ENCODE measurements around the gene PROS1. TPM values are rescaled to one million over a fixed set of nuclear protein-coding genes. Genes with fewer than 3 reads are reported as not detected.
"Not testable (repeated sequence)": the region's sequence is repeated elsewhere in the genome, so short reads cannot be mapped to it uniquely, and the experiment has no call there.

PROS1 gene
- total RNA-seq, 2 experiments from 2014 or later: not detected

DNA sequence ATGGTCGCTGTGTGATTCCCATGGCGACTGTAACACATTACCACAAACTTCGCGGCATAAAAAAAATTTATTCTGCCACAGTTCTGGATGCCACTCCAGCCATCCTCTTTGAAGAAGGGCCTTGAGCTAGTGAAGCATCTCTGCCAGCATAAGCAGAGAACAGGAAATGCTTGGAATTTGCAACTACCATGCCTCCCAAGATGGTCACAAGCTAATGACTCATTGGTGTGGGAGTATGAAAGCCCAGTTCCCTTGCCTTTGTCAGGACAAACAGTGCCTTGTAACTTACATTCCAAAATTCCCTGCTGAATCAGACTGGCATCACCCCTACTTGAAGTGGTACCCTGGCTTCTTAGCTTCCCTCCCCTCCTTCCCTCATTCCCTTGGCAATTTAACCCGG lies 129.7 kb downstream of the PROS1 start:
- Histone ChIP-seq H3K4me3 (ENCODE audit: low read length) (no peak overlapping the region), H3K9me3 (ENCODE audit: control insufficient read depth in 1 of 2, insufficient read depth in 1 of 2, low read length in 2 of 2) (no peaks in the 10 kb centered on the region), H3K4me1 (ENCODE audit: insufficient read depth, low read length) (peaks cover 4% of the 10 kb centered on the region), H3K36me3 (ENCODE audit: insufficient read depth, low read length) (no peaks in the 10 kb centered on the region), H3K27me3 (ENCODE audit: control insufficient read depth in 1 of 2, insufficient read depth in 2 of 2, low read length in 2 of 2) (no peaks in the 10 kb centered on the region), H3K27ac (ENCODE audit: low read depth in 1 of 2, low read length in 2 of 2) (no peak overlapping the region)
- POLR2A ChIA-PET: no interaction called here
- CTCF ChIA-PET: no interaction called here
- TF ChIP-seq, protein P1, sequence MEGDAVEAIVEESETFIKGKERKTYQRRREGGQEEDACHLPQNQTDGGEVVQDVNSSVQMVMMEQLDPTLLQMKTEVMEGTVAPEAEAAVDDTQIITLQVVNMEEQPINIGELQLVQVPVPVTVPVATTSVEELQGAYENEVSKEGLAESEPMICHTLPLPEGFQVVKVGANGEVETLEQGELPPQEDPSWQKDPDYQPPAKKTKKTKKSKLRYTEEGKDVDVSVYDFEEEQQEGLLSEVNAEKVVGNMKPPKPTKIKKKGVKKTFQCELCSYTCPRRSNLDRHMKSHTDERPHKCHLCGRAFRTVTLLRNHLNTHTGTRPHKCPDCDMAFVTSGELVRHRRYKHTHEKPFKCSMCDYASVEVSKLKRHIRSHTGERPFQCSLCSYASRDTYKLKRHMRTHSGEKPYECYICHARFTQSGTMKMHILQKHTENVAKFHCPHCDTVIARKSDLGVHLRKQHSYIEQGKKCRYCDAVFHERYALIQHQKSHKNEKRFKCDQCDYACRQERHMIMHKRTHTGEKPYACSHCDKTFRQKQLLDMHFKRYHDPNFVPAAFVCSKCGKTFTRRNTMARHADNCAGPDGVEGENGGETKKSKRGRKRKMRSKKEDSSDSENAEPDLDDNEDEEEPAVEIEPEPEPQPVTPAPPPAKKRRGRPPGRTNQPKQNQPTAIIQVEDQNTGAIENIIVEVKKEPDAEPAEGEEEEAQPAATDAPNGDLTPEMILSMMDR (IDR thresholded peaks at IDR 0.05): no peak
- intact Hi-C loops (cut with DNase I, micrococcal nuclease): no loop called here
- H3K27me3 Mint-ChIP-seq: no peaks in the 10 kb centered on the region
- no peak overlapping the region for H3K4me3 Mint-ChIP-seq
- no peaks in the 10 kb centered on the region for H3K36me3 Mint-ChIP-seq (ENCODE audit: low read depth)
- ATAC-seq (ENCODE audit: poor library complexity) (no peak), DNase-seq (no peak)
- no peaks in the 10 kb centered on the region for H3K9me3 Mint-ChIP-seq
- H3K4me1 Mint-ChIP-seq (ENCODE audit: low read depth): no peaks in the 10 kb centered on the region
- no peak overlapping the region for H3K27ac Mint-ChIP-seq

DNA sequence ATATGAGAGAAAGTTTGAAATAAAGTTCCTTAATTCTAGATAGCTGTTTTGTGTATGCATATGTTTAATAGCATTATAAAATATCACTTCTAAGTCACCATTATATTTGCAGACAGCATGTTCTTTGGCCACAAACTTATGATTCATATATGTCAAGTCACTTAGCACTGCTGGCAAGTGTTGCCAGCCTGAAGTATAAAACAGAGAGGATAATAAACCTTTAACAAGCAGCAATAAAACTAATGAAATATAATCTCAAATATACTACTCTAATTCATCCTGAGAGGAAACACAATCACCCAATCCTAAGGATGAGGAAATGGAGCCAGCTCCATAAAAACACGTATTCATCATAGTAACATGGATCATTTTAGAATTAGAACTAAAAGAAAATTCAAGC lies 134.5 kb downstream of the PROS1 start:
- H3K9me3 Mint-ChIP-seq; H3K27ac ChIP-seq (ENCODE audit: low read depth in 1 of 2, low read length in 2 of 2); H3K36me3 Mint-ChIP-seq (ENCODE audit: low read depth); H3K36me3 ChIP-seq (ENCODE audit: insufficient read depth, low read length); H3K9me3 ChIP-seq (ENCODE audit: control insufficient read depth in 1 of 2, insufficient read depth in 1 of 2, low read length in 2 of 2); intact Hi-C loops (cut with DNase I, micrococcal nuclease); H3K27me3 Mint-ChIP-seq; H3K4me1 Mint-ChIP-seq (ENCODE audit: low read depth); POLR2A ChIA-PET; H3K27ac Mint-ChIP-seq; H3K4me3 ChIP-seq (ENCODE audit: low read length); CTCF ChIA-PET; H3K27me3 ChIP-seq (ENCODE audit: control insufficient read depth in 1 of 2, insufficient read depth in 2 of 2, low read length in 2 of 2); H3K4me3 Mint-ChIP-seq; ATAC-seq (ENCODE audit: poor library complexity); DNase-seq; H3K4me1 ChIP-seq (ENCODE audit: insufficient read depth, low read length): not testable (repeated sequence)

Other genes with a start within 250 kb of the PROS1 start
- gene ARL13B, start 6.3 kb upstream of the PROS1 start, total RNA-seq: 1 to 10 TPM; 3.4 to 4.4 TPM
- gene STX19, start 54.7 kb upstream of the PROS1 start, total RNA-seq: not detected
- gene DHFR2, start 89.0 kb upstream of the PROS1 start, total RNA-seq: under 1 TPM; 0.74 to 0.75 TPM
- gene NSUN3, start 89.2 kb upstream of the PROS1 start, total RNA-seq: 10 to 100 TPM; 12.4 to 13.4 TPM